HG03045 (cell line): ENCODE results near the gene RHOT1.

ENCODE experiments used
- ATAC-seq: cut with Tn5 transposase; IDR thresholded peaks from one replicate; pipeline ENCODE4 v1.9.1; 2021; ENCODE audit warnings: mild to moderate bottlenecking, moderate library complexity; ENCODE audit not compliant: unreplicated experiment

The RHOT1 gene

GRCh38 chr17:32266389-32267301 is 124.3 kb downstream of the RHOT1 start:
- ATAC-seq = no peak

GRCh38 chr17:32267690-32268205 is 125.4 kb downstream of the RHOT1 start:
- ATAC-seq = no peak

GRCh38 chr17:32268734-32269288 is 126.5 kb downstream of the RHOT1 start:
- no peak for ATAC-seq

GRCh38 chr17:32269377-32269776 is 127.1 kb downstream of the RHOT1 start:
- no peak for ATAC-seq

- ATAC-seq = no peak
These were observed 129.5 kb downstream of the RHOT1 start for GRCh38 chr17:32271844-32272243.

GRCh38 chr17:32274101-32274500 is 131.8 kb downstream of the RHOT1 start:
- ATAC-seq = no peak

- ATAC-seq = no peak
These were observed 132.3 kb downstream of the RHOT1 start for GRCh38 chr17:32274643-32275042.
